ENCODE results near the gene CCDC27. TPM values are rescaled to one million over a fixed set of nuclear protein-coding genes. Genes with fewer than 3 reads are reported as not detected.

CCDC27 gene
- total RNA-seq, 2 experiments from 2014 or later: not detected

- no peaks in the 10 kb centered on the region for H3K27me3 Mint-ChIP-seq
- ChIA-PET CTCF (interaction anchor here (2.0 kb wide), 1 partner anchor 10 kb away, joined by 6 read pairs; no protein-coding TSS in a partner anchor), POLR2A (interaction anchor here (1.1 to 1.5 kb wide), 3 partner anchors 10 to 28 kb away, joined by 3 to 5 read pairs (median 3); no protein-coding TSS in a partner anchor)
- peaks cover 14% of the 10 kb centered on the region for H3K4me1 Mint-ChIP-seq (ENCODE audit: low read depth)
- intact Hi-C loops (cut with micrococcal nuclease): no loop called here
- ATAC-seq (no peak), DNase-seq (no peak)
- no peaks in the 10 kb centered on the region for H3K9me3 Mint-ChIP-seq
- H3K36me3 Mint-ChIP-seq (ENCODE audit: low read depth): peaks cover 43% of the 10 kb centered on the region
- no peak for TF ChIP-seq CTCF (IDR thresholded peaks at IDR 0.05)
- H3K27ac Mint-ChIP-seq: no peak overlapping the region
- H3K4me3 Mint-ChIP-seq: no peak overlapping the region
These were observed 31.6 kb downstream of the CCDC27 start for GRCh38 chr1:3783651-3784474.

GRCh38 chr1:3785045-3785444 lies 32.8 kb downstream of the CCDC27 start:
- H3K4me3 Mint-ChIP-seq: no peak overlapping the region
- no peaks in the 10 kb centered on the region for H3K9me3 Mint-ChIP-seq
- DNase-seq: no peak
- H3K27ac Mint-ChIP-seq: no peak overlapping the region
- ChIA-PET CTCF (interaction anchor here (2.0 kb wide), 1 partner anchor 9 kb away, joined by 6 read pairs; no protein-coding TSS in a partner anchor), POLR2A (interaction anchor here (1.3 to 1.5 kb wide), 3 partner anchors 10 to 29 kb away, joined by 3 to 5 read pairs (median 4); no protein-coding TSS in a partner anchor)
- no peak for ATAC-seq
- peaks cover 39% of the 10 kb centered on the region for H3K36me3 Mint-ChIP-seq (ENCODE audit: low read depth)
- no peak for TF ChIP-seq CTCF (IDR thresholded peaks at IDR 0.05)
- peaks cover 14% of the 10 kb centered on the region for H3K4me1 Mint-ChIP-seq (ENCODE audit: low read depth)
- no peaks in the 10 kb centered on the region for H3K27me3 Mint-ChIP-seq
- intact Hi-C loops (cut with micrococcal nuclease): no loop called here

- Mint-ChIP-seq H3K27me3 (no peaks in the 10 kb centered on the region), H3K36me3 (ENCODE audit: low read depth) (peaks cover 34% of the 10 kb centered on the region), H3K4me3 (no peak overlapping the region), H3K27ac (no peak overlapping the region), H3K9me3 (no peaks in the 10 kb centered on the region), H3K4me1 (ENCODE audit: low read depth) (peaks cover 14% of the 10 kb centered on the region)
- TF ChIP-seq CTCF (IDR thresholded peaks at IDR 0.05): no peak
- DNase-seq (no peak), ATAC-seq (no peak)
- intact Hi-C loops (cut with micrococcal nuclease): no loop called here
- CTCF ChIA-PET: interaction anchor here (2.0 kb wide), 1 partner anchor 8 kb away, joined by 6 read pairs; no protein-coding TSS in a partner anchor
- POLR2A ChIA-PET: interaction anchor here (1.3 to 2.8 kb wide), 2 partner anchors 11 to 19 kb away, joined by 4 to 19 read pairs; partner anchors contain the start of gene LRRC47
These were observed 33.4 kb downstream of the CCDC27 start for GRCh38 chr1:3785456-3786157.

- intact Hi-C loops (cut with micrococcal nuclease): no loop called here
- Mint-ChIP-seq H3K27me3 (no peaks in the 10 kb centered on the region), H3K36me3 (ENCODE audit: low read depth) (peaks cover 28% of the 10 kb centered on the region), H3K4me3 (no peak overlapping the region), H3K4me1 (ENCODE audit: low read depth) (peaks cover 14% of the 10 kb centered on the region), H3K9me3 (no peaks in the 10 kb centered on the region), H3K27ac (no peak overlapping the region)
- POLR2A ChIA-PET: interaction anchor here (1.1 to 2.8 kb wide), 2 partner anchors 9 to 10 kb away, joined by 3 to 19 read pairs; partner anchors contain the start of gene LRRC47
- no peak for TF ChIP-seq CTCF (IDR thresholded peaks at IDR 0.05)
- CTCF ChIA-PET: interaction anchor here (0.9 to 1.2 kb wide), 3 partner anchors 15 to 62 kb away, joined by 3 to 4 read pairs (median 3); no protein-coding TSS in a partner anchor
- no peak for ATAC-seq
- DNase-seq: no peak
These were observed 34.5 kb downstream of the CCDC27 start for GRCh38 chr1:3786468-3787348.

Measured in activated CD8-positive, alpha-beta T cell treated with anti-CD3 and anti-CD28 coated beads for 36 hours (primary cell).